COLO668 (cell line): ENCODE results near the gene INF2.

Experiments
- DNase-seq: peaks from one replicate; lab custom pipeline; 2025; ENCODE audit not compliant: unreplicated experiment; lab: John Stamatoyannopoulos, UW

The INF2 gene

GRCh38 chr14:104768437-104769323, 79.3 kb downstream of the INF2 start:
- peak; percentile 86 for DNase-seq

GRCh38 chr14:104769324-104770071, 80.1 kb downstream of the INF2 start:
- DNase-seq = no peak

GRCh38 chr14:104770072-104770579, 80.7 kb downstream of the INF2 start:
- DNase-seq = no peak

- DNase-seq = peak; percentile 26
Measured at GRCh38 chr14:104770851-104771272, 81.4 kb downstream of the INF2 start.

GRCh38 chr14:104771374-104771773, 82.0 kb downstream of the INF2 start:
- no peak for DNase-seq
